H1 (cell line): ENCODE results near the gene COL16A1. TPM values are rescaled to one million over a fixed set of nuclear protein-coding genes. Genes with fewer than 3 reads are reported as not detected.

Experiments used
- ATF2 ChIP-seq: IDR thresholded peaks from 2 replicates; pipeline ENCODE4 v1.6.1; 2012; ENCODE audit warnings: low read length, inconsistent platforms
- CHD7 ChIP-seq: fragments of 300-600 bp; sonication (generic); IDR thresholded peaks from 2 replicates; pipeline ENCODE4 v1.7.1; 2012; ENCODE audit warnings: low read length, moderate library complexity, mild to moderate bottlenecking, inconsistent platforms; ENCODE audit not compliant: insufficient replicate concordance
- polyA plus RNA-seq, 7 experiments: library from polyadenylated mRNA; depleted of rRNA in 3 of 7; stranded (reverse) in 5 of 7; unstranded in 2 of 7; fragments of >200 nt in 5 of 7; fragments of 200-250 nt in 2 of 7; gene quantifications; 1 replicate in 5 of 7; 2 replicates in 1 of 7; 4 replicates in 1 of 7; pipeline versions ENCODE4 v1.2.1 to v1.2.3, GENCODE V29; 2011 to 2013; ENCODE audit warnings: missing spikeins in 2 of 7, mixed read lengths in 2 of 7
- total RNA-seq: library from RNA; stranded (reverse); fragmentation: NEBNext Ultra II Directional; extraction: Animal tissue kit (Norgen Biotek cat#: 25700); gene quantifications from 2 replicates; pipeline ENCODE4 v1.2.1, GENCODE V29; 2021

The COL16A1 gene
- total and polyA plus RNA-seq, 2 of the 8 experiments (the other 6 are each of a cell fraction or from before 2014, with no cell fraction given), result 2.0 to 10.5 TPM

GRCh38 chr1:31747304-31747703 lies 43.5 kb upstream of the COL16A1 start (continued):
- no peak for TF ChIP-seq CHD7
- no peak for TF ChIP-seq ATF2
- TF ChIP-seq, all 59 proteins: peak for 0
